Breast epithelium (tissue), 3 donors: ENCODE measurements around the gene SAYSD1.
"Not testable (repeated sequence)": the region's sequence is repeated elsewhere in the genome, so short reads cannot be mapped to it uniquely, and the experiment has no call there.

ENCODE experiments used
- POLR2A ChIP-seq: fragments of 450-650 bp; IDR thresholded peaks from one replicate; pipeline ENCODE4 v1.6.1; 2016; ENCODE audit warnings: antibody characterized with exemption, mild to moderate bottlenecking, moderate library complexity
- TF ChIP-seq, protein P1 (sequence below), 3 donors: fragments of 450-650 bp; IDR thresholded peaks; one replicate each; pipeline ENCODE4 v1.5.1; 2016 to 2017; ENCODE audit warnings: antibody characterized with exemption in 3 of 3, mild to moderate bottlenecking in 3 of 3, moderate library complexity in 3 of 3

DNA sequence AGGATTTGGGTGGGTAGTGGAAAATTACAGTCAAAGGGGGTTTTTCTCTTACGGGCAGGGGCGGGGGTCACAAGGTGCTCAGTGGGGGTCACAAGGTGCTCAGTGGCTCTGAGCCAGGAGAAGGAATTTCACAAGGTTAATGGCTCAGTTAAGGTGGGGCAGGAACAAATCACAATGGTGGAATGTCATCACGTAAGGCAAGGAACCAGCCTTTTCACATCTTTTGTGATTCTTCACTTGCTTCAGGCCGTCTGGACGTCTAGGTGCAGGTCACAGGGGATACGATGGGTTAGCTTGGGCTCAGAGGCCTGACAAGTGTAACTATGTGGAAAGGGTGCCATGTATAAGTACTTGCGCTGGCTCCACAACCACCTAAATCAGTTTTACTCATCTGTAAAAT, 21.2 kb upstream of the SAYSD1 start:
- TF ChIP-seq POLR2A, result not testable (repeated sequence)
- TF ChIP-seq, protein P1, sequence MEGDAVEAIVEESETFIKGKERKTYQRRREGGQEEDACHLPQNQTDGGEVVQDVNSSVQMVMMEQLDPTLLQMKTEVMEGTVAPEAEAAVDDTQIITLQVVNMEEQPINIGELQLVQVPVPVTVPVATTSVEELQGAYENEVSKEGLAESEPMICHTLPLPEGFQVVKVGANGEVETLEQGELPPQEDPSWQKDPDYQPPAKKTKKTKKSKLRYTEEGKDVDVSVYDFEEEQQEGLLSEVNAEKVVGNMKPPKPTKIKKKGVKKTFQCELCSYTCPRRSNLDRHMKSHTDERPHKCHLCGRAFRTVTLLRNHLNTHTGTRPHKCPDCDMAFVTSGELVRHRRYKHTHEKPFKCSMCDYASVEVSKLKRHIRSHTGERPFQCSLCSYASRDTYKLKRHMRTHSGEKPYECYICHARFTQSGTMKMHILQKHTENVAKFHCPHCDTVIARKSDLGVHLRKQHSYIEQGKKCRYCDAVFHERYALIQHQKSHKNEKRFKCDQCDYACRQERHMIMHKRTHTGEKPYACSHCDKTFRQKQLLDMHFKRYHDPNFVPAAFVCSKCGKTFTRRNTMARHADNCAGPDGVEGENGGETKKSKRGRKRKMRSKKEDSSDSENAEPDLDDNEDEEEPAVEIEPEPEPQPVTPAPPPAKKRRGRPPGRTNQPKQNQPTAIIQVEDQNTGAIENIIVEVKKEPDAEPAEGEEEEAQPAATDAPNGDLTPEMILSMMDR (IDR thresholded peaks at IDR 0.05), result not testable (repeated sequence)
